Right lobe of liver (tissue), 4 donors: ENCODE data around the gene GPS1.

Experiments used
- CTCF ChIP-seq, 4 donors: fragments of 200-600 bp in 3 of 4; fragments of 450-650 bp in 1 of 4; IDR thresholded peaks; one replicate each; pipeline versions ENCODE4 v1.5.1 to v1.8.0; 2016 to 2022; ENCODE audit warnings: antibody characterized with exemption in 4 of 4, mild to moderate bottlenecking in 2 of 4
- POLR2A ChIP-seq: fragments of 450-650 bp; IDR thresholded peaks from one replicate; pipeline ENCODE4 v1.6.1; 2017; ENCODE audit warnings: antibody characterized with exemption, mild to moderate bottlenecking
- donor health status: DM: no; HTN: no; CAD: no.
- donor health status: DM: no; HTN: no; CAD: no.
- donor health status: DM: no; HTN: yes; CAD: no.

GRCh38 chr17:82014432-82014831, 37.3 kb upstream of the GPS1 start:
- TF ChIP-seq POLR2A (no peak), CTCF (IDR thresholded peaks at IDR 0.05) (no peak)
